ENCODE results near the gene C8A. TPM values are rescaled to one million over a fixed set of nuclear protein-coding genes. Genes with fewer than 3 reads are reported as not detected.

C8A gene
- total RNA-seq, 1 experiment from 2014 or later, result not detected

- no peak overlapping the region for H4K5ac ChIP-seq (ENCODE audit: insufficient read length, low read depth, low read length)
- no CpG with 5 or more reads among the region's 2 CpGs for WGBS (ENCODE audit: extremely low coverage, insufficient read length, low lambda C conversion rate)
- no peak overlapping the region for H2AFZ ChIP-seq (ENCODE audit: low read length)
- no peak overlapping the region for H2BK12ac ChIP-seq (ENCODE audit: insufficient read length, low read depth, low read length)
- H3K27me3 ChIP-seq (ENCODE audit: insufficient read depth, low read length), result no peaks in the 10 kb centered on the region
- no peaks in the 10 kb centered on the region for H3K9me3 ChIP-seq (ENCODE audit: control insufficient read depth, low read depth, low read length)
- no peaks in the 10 kb centered on the region for H3K79me1 ChIP-seq (ENCODE audit: insufficient read depth, low read depth, low read length, poor library complexity, severe bottlenecking)
- no peak overlapping the region for H3T11ph ChIP-seq (ENCODE audit: low read length)
- TF ChIP-seq, protein P1, sequence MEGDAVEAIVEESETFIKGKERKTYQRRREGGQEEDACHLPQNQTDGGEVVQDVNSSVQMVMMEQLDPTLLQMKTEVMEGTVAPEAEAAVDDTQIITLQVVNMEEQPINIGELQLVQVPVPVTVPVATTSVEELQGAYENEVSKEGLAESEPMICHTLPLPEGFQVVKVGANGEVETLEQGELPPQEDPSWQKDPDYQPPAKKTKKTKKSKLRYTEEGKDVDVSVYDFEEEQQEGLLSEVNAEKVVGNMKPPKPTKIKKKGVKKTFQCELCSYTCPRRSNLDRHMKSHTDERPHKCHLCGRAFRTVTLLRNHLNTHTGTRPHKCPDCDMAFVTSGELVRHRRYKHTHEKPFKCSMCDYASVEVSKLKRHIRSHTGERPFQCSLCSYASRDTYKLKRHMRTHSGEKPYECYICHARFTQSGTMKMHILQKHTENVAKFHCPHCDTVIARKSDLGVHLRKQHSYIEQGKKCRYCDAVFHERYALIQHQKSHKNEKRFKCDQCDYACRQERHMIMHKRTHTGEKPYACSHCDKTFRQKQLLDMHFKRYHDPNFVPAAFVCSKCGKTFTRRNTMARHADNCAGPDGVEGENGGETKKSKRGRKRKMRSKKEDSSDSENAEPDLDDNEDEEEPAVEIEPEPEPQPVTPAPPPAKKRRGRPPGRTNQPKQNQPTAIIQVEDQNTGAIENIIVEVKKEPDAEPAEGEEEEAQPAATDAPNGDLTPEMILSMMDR (conservative IDR thresholded peaks at IDR 0.05), result no peak
- no peak overlapping the region for H4K8ac ChIP-seq (replicated peaks; ENCODE audit: insufficient read length, low read depth, low read length)
- H2BK20ac ChIP-seq (ENCODE audit: low read depth, low read length, poor library complexity, severe bottlenecking), result no peak overlapping the region
- Mint-ChIP-seq H3K27me3 (ENCODE audit: low read depth) (peaks cover 23% of the 10 kb centered on the region), H3K9me3 (no peaks in the 10 kb centered on the region), H3K27ac (no peak overlapping the region), H3K4me1 (peaks cover 22 to 25% of the 10 kb centered on the region in 2 experiments), H3K36me3 (ENCODE audit: insufficient read depth in 1 of 3, low read depth in 3 of 3) (no peaks in the 10 kb centered on the region), H3K4me3 (no peak overlapping the region)
- H4K91ac ChIP-seq (ENCODE audit: insufficient read length, low read depth, low read length), result no peak overlapping the region
- no peak overlapping the region for H3K4me2 ChIP-seq (ENCODE audit: insufficient read depth, insufficient read length, low read length)
- H2BK120ac ChIP-seq (ENCODE audit: low read depth, low read length, poor library complexity, severe bottlenecking), result no peak overlapping the region
- no peak overlapping the region for H2BK15ac ChIP-seq (ENCODE audit: low read depth, low read length)
- H3K23me2 ChIP-seq (ENCODE audit: insufficient read length, low read depth, low read length, poor library complexity, severe bottlenecking), result no peaks in the 10 kb centered on the region
- no peaks in the 10 kb centered on the region for H3K4me1 ChIP-seq (ENCODE audit: insufficient read depth, low read length)
- DNase-seq, result no peak
- no peak overlapping the region for H3K56ac ChIP-seq (ENCODE audit: insufficient read length, low read depth, low read length)
- H2BK5ac ChIP-seq (ENCODE audit: insufficient read length, low read length), result no peak overlapping the region
- H3K4ac ChIP-seq (ENCODE audit: low read depth, low read length), result no peak overlapping the region
- H3K23ac ChIP-seq (ENCODE audit: insufficient read length, low read depth, low read length), result no peak overlapping the region
- no peak overlapping the region for H3K9ac ChIP-seq (ENCODE audit: extremely low read depth, insufficient read length, low read length)
- H4K20me1 ChIP-seq (ENCODE audit: control insufficient read depth, insufficient read depth, insufficient read length), result no peaks in the 10 kb centered on the region
- H3K79me2 ChIP-seq (ENCODE audit: insufficient read depth, low read length), result no peaks in the 10 kb centered on the region
- H3K14ac ChIP-seq (ENCODE audit: insufficient read depth, low read length), result no peak overlapping the region
- H3K27ac ChIP-seq (ENCODE audit: insufficient read length, low read depth, low read length), result no peak overlapping the region
- no peak overlapping the region for H2AK5ac ChIP-seq (ENCODE audit: insufficient read length, low read length)
- no peak overlapping the region for H3K18ac ChIP-seq (ENCODE audit: insufficient read length, low read depth, low read length)
Measured at GRCh38 chr1:56824271-56824670, 30.3 kb upstream of the C8A start.

All from H9 (cell line).